SK-N-SH (cell line): ENCODE results near the gene LRRC36. TPM values are rescaled to one million over a fixed set of nuclear protein-coding genes. Genes with fewer than 3 reads are reported as not detected.
A peak's percentile ranks its signal among the peaks of the same experiment; 100 is the strongest.

Source experiments
- CTCF ChIA-PET: fragments of 300-600, 350-600 bp; formaldehyde crosslinking; extraction: SDS; loops from one replicate; lab custom pipeline; 2021; lab: Yijun Ruan, JAX
- POLR2A ChIA-PET: fragments of 350-600 bp; sonication (Branson Sonifier 250); formaldehyde crosslinking; extraction: SDS; loops from one replicate; lab custom pipeline; 2020; ENCODE audit warnings: antibody characterized with exemption, inconsistent platforms; lab: Yijun Ruan, JAX
- DNase-seq: peaks from one replicate; pipeline ENCODE4 v3.0.0; 2012
- H2AFZ ChIP-seq: fragments of 200-600 bp; sonication (generic); 2 replicates; pipeline ENCODE4 v1.8.1; 2016; ENCODE audit warnings: antibody characterized with exemption, mild to moderate bottlenecking, low read depth
- H3F3A ChIP-seq: fragments of 200-600 bp; sonication (generic); replicated peaks from 2 replicates; pipeline ENCODE3; 2016; ENCODE audit warnings: antibody characterized with exemption, mild to moderate bottlenecking; ENCODE audit not compliant: insufficient read depth
- H3K27ac ChIP-seq, 2 experiments: fragments of 200-500 bp in 1 of 2; fragments of 200-600 bp in 1 of 2; sonication (Bioruptor generic) in 1 of 2; sonication (generic), shearing (Covaris generic) in 1 of 2; 2 replicates each; pipeline versions ENCODE4 v1.5.1 to v1.6.1; 2014 to 2016; ENCODE audit warnings: low read depth in 2 of 2, inconsistent platforms in 1 of 2, low read length in 1 of 2, mild to moderate bottlenecking in 1 of 2, mixed read lengths in 1 of 2
- H3K27me3 ChIP-seq: fragments of 200-600 bp; sonication (generic), shearing (Covaris generic); 2 replicates; pipeline ENCODE4 v1.6.1; 2016; ENCODE audit warnings: mixed run types; ENCODE audit not compliant: insufficient read depth
- H3K36me3 ChIP-seq, 2 experiments: fragments of 200-500 bp in 1 of 2; fragments of 200-600 bp in 1 of 2; sonication (Bioruptor generic) in 1 of 2; sonication (generic) in 1 of 2; replicated peaks in 1 of 2; 2 replicates each; pipeline versions ENCODE3 to v1.5.1; 2014 to 2016; ENCODE audit warnings: low read length in 1 of 2, mild to moderate bottlenecking in 1 of 2; ENCODE audit not compliant: insufficient read depth in 2 of 2, control insufficient read depth in 1 of 2
- H3K4me1 ChIP-seq, 2 experiments: fragments of 200-500 bp in 1 of 2; fragments of 200-600 bp in 1 of 2; sonication (Bioruptor generic) in 1 of 2; sonication (generic), shearing (Covaris generic) in 1 of 2; 2 replicates each; pipeline versions ENCODE4 v1.5.1 to v1.6.1; 2014 to 2016; ENCODE audit warnings: low read depth in 1 of 2, low read length in 1 of 2, mixed run types in 1 of 2; ENCODE audit not compliant: insufficient read depth in 2 of 2, control insufficient read depth in 1 of 2
- H3K4me2 ChIP-seq: fragments of 200-600 bp; sonication (generic), shearing (Covaris generic); 2 replicates; pipeline ENCODE4 v1.6.1; 2017; ENCODE audit warnings: mixed run types
- H3K4me3 ChIP-seq, 2 experiments: fragments of 200-500 bp in 1 of 2; fragments of 200-600 bp in 1 of 2; sonication (Bioruptor generic) in 1 of 2; sonication (generic), shearing (Covaris generic) in 1 of 2; 2 replicates each; pipeline versions ENCODE4 v1.5.1 to v1.8.1; 2014 to 2016; ENCODE audit warnings: low read depth in 2 of 2, inconsistent platforms in 1 of 2, low read length in 1 of 2, mild to moderate bottlenecking in 1 of 2, mixed read lengths in 1 of 2, moderate library complexity in 1 of 2
- H3K79me2 ChIP-seq: fragments of 200-600 bp; sonication (generic); 2 replicates; pipeline ENCODE4 v1.8.1; 2017; ENCODE audit warnings: mild to moderate bottlenecking; ENCODE audit not compliant: insufficient read depth
- H3K9ac ChIP-seq: fragments of 200-600 bp; sonication (generic); 2 replicates; pipeline ENCODE4 v1.6.1; 2017; ENCODE audit warnings: mixed run types
- H3K9me2 ChIP-seq: fragments of 200-600 bp; sonication (generic); 2 replicates; pipeline ENCODE4 v1.6.1; 2017; ENCODE audit warnings: mixed run types
- H3K9me3 ChIP-seq: fragments of 200-600 bp; sonication (generic); 2 replicates; pipeline ENCODE4 v1.6.1; 2017; ENCODE audit warnings: mixed run types, mild to moderate bottlenecking, moderate library complexity
- H4K20me1 ChIP-seq: fragments of 200-600 bp; sonication (generic); 2 replicates; pipeline ENCODE4 v1.6.1; 2017; ENCODE audit warnings: mild to moderate bottlenecking, mixed run types; ENCODE audit not compliant: insufficient read depth
- EP300 ChIP-seq, 2 experiments: IDR thresholded peaks; 2 replicates each; pipeline versions ENCODE4 v1.4.0 to v1.6.1; 2012; ENCODE audit warnings: borderline replicate concordance in 1 of 2, low read depth in 1 of 2, low read length in 1 of 2
- GATA2 ChIP-seq: sonication (generic); formaldehyde crosslinking; IDR thresholded peaks from 2 replicates; pipeline ENCODE4 v1.5.0; 2020; ENCODE audit warnings: mild to moderate bottlenecking, missing genetic modification reagents
- MAX ChIP-seq: IDR thresholded peaks from 2 replicates; pipeline ENCODE4 v1.4.0; 2012; ENCODE audit warnings: low read depth
- RAD21 ChIP-seq: IDR thresholded peaks from 2 replicates; pipeline ENCODE4 v1.6.1; 2012; ENCODE audit warnings: mild to moderate bottlenecking, low read length
- WGBS: methylation state at CpG from one replicate; pipeline ENCODE4 v1.1.6; 2017; ENCODE audit warnings: low lambda C conversion rate; 5-methylcytosine and 5-hydroxymethylcytosine counted together
- polyA plus RNA-seq, 3 experiments: library from polyadenylated mRNA; depleted of rRNA; stranded (reverse); fragments of >200 nt; gene quantifications; 2 replicates each; pipeline ENCODE4 v1.2.3, GENCODE V29; 2012
- TF ChIP-seq, protein P1 (sequence below): fragments of 200-600 bp; sonication (generic); IDR thresholded peaks from 2 replicates; pipeline ENCODE4 v1.6.1; 2017; ENCODE audit warnings: antibody characterized with exemption, mild to moderate bottlenecking, moderate library complexity

Gene LRRC36
- polyA plus RNA-seq, 1 of the 3 experiments (the other 2 are of a cell fraction) = 0.92 TPM

GRCh38 chr16:67399218-67399733 lies 72.7 kb downstream of the LRRC36 start:
- peak; percentile 60 for DNase-seq
- H3K9me2 ChIP-seq = no peaks in the 10 kb centered on the region
- H3K27ac ChIP-seq = peak overlapping the region in 1 of 2 experiments; percentile 76; a peak in 2 of 4 replicates
- no peak overlapping the region; a peak in 1 of 4 replicates for H3K4me3 ChIP-seq
- ChIA-PET POLR2A (no interaction called here), CTCF (interaction anchor here (0.8 to 1.8 kb wide), 7 partner anchors 8 to 73 kb away, joined by 3 to 6 read pairs (median 4); partner anchors contain the start of genes KCTD19, LRRC36 and ZDHHC1)
- no peaks in the 10 kb centered on the region for H3K9me3 ChIP-seq
- H3K79me2 ChIP-seq = no peaks in the 10 kb centered on the region
- H4K20me1 ChIP-seq = no peaks in the 10 kb centered on the region
- H2AFZ ChIP-seq = no peak overlapping the region
- H3K4me2 ChIP-seq = no peak overlapping the region
- H3F3A ChIP-seq = peaks cover 5% of the 10 kb centered on the region
- H3K27me3 ChIP-seq = no peaks in the 10 kb centered on the region
- peaks cover 0 to 39% of the 10 kb centered on the region in 2 experiments; a peak in 2 of 4 replicates for H3K4me1 ChIP-seq
- no peak overlapping the region for H3K9ac ChIP-seq
- 96% methylated on average over 15 of the region's 42 CpGs for WGBS
- no peaks in the 10 kb centered on the region for H3K36me3 ChIP-seq
- TF ChIP-seq, protein P1, sequence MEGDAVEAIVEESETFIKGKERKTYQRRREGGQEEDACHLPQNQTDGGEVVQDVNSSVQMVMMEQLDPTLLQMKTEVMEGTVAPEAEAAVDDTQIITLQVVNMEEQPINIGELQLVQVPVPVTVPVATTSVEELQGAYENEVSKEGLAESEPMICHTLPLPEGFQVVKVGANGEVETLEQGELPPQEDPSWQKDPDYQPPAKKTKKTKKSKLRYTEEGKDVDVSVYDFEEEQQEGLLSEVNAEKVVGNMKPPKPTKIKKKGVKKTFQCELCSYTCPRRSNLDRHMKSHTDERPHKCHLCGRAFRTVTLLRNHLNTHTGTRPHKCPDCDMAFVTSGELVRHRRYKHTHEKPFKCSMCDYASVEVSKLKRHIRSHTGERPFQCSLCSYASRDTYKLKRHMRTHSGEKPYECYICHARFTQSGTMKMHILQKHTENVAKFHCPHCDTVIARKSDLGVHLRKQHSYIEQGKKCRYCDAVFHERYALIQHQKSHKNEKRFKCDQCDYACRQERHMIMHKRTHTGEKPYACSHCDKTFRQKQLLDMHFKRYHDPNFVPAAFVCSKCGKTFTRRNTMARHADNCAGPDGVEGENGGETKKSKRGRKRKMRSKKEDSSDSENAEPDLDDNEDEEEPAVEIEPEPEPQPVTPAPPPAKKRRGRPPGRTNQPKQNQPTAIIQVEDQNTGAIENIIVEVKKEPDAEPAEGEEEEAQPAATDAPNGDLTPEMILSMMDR = 0 out of 2 replicates have a peak, but pooled peaks have one; percentile 16
- TF ChIP-seq EP300 (IDR thresholded peaks at IDR 0.05; ENCODE audit: borderline replicate concordance in 1 of 2, low read depth in 1 of 2, low read length in 1 of 2) (no peak), RAD21 (0 out of 2 replicates have a peak, but pooled peaks have one; percentile 17)

GRCh38 chr16:67399749-67400704 lies 73.4 kb downstream of the LRRC36 start:
- H2AFZ ChIP-seq = no peak overlapping the region
- no peak overlapping the region for H3K9ac ChIP-seq
- no peaks in the 10 kb centered on the region for H3K9me3 ChIP-seq
- POLR2A ChIA-PET = no interaction called here
- peaks cover 6% of the 10 kb centered on the region for H3F3A ChIP-seq
- no peak overlapping the region; a peak in 1 of 4 replicates for H3K4me3 ChIP-seq
- peaks cover 1 to 39% of the 10 kb centered on the region in 2 experiments; a peak in 3 of 4 replicates for H3K4me1 ChIP-seq
- peak; percentile 48; the same call in 1 of the 2 replicates for TF ChIP-seq GATA2 (CRISPR knock-in tag)
- TF ChIP-seq MAX = no peak
- TF ChIP-seq, all 33 proteins: peak for 1
- WGBS = 65% methylated on average over 10 of the region's 19 CpGs
- Histone ChIP-seq H4K20me1 (no peaks in the 10 kb centered on the region), H3K79me2 (no peaks in the 10 kb centered on the region), H3K4me2 (no peak overlapping the region), H3K9me2 (no peaks in the 10 kb centered on the region), H3K36me3 (no peaks in the 10 kb centered on the region), H3K27me3 (no peaks in the 10 kb centered on the region), H3K27ac (peak overlapping the region in 1 of 2 experiments; percentile 76; a peak in 2 of 4 replicates)
- CTCF ChIA-PET = interaction anchor here (0.8 to 1.8 kb wide), 6 partner anchors 8 to 73 kb away, joined by 3 to 6 read pairs (median 4); partner anchors contain the start of genes KCTD19, LRRC36 and ZDHHC1
- DNase-seq = peak; percentile 69
